ENCODE measurements around the gene PCDHB12.
"Not testable (repeated sequence)": the region's sequence is repeated elsewhere in the genome, so short reads cannot be mapped to it uniquely, and the experiment has no call there.

Gene PCDHB12

DNA sequence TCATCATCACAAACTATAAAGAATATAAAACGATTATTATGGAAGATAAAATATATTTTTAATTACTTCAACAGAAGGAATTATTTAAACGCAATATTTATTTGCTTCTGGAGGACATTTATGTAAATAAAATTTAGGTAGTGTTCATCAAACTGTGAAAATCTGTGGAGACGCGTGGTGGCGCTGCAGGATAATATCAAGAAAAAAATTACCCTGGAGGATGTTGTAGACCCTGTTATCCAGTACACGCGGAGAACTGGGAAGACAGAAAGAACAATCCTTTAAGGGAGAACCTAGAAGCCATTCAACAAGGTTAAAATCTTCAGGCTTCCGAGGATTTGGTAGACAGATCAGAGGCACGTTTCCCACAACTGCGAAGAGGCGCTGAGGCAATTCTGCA is at the start of gene PCDHB12:
Gene PCDHB12, plus strand, starts transcription at position 242 of the 400 bp plus-strand sequence. CDS start 189 bp downstream, outside the sequence.
- no peak for DNase-seq (ENCODE audit: low spot score)

DNA sequence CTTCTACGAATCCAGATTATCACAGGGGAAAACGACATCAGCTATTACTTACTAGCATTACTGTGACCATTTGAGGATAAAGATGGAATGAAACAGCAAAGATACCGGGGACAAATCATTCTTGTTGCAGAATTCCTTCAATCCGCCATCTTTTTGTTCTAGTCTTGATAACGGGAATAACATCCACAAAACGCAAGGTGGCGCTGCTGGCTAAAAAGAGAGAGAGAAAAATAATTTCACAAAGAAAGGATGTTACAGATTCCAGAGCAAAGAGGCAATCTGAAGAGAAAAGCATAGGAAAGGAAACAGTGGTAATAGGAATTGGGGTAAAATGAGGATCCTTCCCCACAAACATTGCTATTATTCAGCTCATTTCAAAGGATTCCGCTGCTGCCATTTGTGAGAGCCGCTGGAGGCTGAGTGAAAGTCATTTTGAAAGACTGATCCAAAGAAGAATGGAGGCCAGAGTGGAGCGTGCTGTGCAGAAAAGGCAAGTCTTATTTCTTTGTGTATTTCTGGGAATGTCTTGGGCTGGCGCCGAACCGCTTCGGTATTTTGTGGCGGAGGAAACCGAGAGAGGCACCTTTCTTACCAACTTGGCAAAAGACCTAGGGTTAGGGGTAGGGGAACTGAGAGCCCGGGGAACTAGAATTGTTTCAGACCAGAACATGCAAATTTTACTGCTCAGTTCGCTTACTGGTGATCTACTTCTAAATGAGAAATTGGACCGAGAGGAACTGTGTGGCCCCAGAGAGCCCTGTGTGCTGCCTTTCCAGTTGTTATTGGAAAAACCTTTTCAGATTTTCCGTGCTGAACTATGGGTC is 35.9 kb upstream of the PCDHB12 start, which contains the start of gene PCDHB7:
Gene PCDHB7, plus strand, starts transcription at position 264 of the 824 bp plus-strand sequence. Its CDS starts 192 bp downstream, at position 456.
- DNase-seq (ENCODE audit: low spot score) = no peak

DNA sequence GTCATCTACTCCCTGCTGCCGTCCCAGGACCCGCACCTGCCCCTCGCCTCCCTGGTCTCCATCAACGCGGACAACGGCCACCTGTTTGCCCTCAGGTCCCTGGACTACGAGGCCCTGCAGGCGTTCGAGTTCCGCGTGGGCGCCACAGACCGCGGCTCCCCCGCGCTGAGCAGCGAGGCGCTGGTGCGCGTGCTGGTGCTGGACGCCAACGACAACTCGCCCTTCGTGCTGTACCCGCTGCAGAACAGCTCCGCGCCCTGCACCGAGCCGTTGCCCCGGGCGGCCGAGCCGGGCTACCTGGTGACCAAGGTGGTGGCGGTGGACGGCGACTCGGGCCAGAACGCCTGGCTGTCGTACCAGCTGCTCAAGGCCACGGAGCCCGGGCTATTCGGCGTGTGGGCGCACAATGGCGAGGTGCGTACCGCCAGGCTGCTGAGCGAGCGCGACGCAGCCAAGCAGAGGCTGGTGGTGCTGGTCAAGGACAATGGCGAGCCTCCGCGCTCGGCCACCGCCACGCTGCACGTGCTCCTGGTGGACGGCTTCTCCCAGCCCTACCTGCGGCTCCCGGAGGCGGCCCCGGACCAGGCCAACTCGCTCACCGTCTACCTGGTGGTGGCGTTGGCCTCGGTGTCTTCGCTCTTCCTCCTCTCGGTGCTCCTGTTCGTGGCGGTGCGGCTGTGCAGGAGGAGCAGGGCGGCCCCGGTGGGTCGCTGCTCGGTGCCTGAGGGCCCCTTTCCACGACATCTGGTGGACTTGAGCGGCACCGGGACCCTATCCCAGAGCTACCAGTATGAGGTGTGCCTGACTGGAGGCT is 34.0 kb upstream of the PCDHB12 start:
- not testable (repeated sequence) for DNase-seq (ENCODE audit: low spot score)

DNA sequence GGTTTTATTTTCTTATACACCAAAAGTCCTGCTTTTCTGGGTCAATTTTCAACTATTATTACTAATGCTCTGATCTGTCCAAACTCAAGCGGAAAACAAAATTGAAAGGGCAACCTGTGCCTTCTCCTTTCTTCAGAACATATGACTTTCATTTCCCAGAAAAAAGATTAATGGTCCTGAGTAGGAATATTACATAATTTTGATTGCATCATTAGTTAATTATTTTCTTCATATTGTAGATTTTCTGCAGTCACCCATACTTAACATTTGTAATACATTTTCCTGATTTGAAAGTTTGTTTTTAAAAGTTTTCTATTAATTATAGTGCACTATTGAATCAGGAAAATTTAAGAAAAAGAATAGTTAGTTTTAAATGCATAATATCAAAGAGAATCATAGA is 32.6 kb upstream of the PCDHB12 start:
- DNase-seq (ENCODE audit: low spot score) = no peak

DNA sequence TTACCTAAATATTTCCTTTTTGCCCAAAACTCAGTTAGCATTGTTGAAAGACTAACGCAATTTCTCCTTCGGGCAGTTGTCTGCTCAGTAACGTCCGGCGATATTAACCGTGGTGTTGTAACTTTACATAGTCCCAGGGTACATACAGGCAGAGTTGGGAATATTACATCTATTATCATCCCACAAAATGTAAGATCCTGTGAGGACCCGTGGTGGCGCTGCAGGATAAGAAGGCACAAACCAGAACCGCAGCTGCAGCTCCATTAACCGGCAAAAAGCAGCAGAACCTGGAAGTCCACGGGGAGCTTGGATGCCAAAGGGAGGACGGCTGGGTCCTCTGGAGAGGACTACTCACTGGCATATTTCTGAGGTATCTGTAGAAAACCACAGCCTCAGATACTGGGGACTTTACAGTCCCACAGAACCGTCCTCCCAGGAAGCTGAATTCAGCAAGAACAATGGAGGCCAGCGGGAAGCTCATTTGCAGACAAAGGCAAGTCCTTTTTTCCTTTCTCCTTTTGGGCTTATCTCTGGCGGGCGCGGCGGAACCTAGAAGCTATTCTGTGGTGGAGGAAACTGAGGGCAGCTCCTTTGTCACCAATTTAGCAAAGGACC is 30.8 kb upstream of the PCDHB12 start, which contains the start of gene PCDHB8:
Gene PCDHB8, plus strand, starts transcription at position 214 of the 615 bp plus-strand sequence. Its CDS starts 245 bp downstream, at position 459.
- not testable (repeated sequence) for DNase-seq (ENCODE audit: low spot score)

DNA sequence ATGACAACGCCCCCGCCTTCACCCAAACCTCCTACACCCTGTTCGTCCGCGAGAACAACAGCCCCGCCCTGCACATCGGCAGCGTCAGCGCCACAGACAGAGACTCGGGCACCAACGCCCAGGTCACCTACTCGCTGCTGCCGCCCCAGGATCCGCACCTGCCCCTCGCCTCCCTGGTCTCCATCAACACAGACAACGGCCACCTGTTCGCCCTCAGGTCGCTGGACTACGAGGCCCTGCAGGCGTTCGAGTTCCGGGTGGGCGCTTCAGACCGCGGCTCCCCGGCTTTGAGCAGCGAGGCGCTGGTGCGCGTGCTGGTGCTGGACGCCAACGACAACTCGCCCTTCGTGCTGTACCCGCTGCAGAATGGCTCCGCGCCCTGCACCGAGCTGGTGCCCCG is 29.1 kb upstream of the PCDHB12 start:
- DNase-seq (ENCODE audit: low spot score) = not testable (repeated sequence)

DNA sequence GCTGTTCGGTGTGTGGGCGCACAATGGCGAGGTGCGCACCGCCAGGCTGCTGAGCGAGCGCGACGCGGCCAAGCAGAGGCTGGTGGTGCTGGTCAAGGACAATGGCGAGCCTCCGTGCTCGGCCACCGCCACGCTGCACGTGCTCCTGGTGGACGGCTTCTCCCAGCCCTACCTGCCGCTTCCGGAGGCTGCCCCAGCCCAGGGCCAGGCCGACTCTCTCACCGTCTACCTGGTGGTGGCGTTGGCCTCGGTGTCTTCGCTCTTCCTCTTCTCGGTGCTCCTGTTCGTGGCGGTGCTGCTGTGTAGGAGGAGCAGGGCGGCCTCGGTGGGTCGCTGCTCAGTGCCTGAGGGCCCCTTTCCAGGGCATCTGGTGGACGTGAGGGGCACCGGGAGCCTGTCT is 28.6 kb upstream of the PCDHB12 start:
- not testable (repeated sequence) for DNase-seq (ENCODE audit: low spot score)

DNA sequence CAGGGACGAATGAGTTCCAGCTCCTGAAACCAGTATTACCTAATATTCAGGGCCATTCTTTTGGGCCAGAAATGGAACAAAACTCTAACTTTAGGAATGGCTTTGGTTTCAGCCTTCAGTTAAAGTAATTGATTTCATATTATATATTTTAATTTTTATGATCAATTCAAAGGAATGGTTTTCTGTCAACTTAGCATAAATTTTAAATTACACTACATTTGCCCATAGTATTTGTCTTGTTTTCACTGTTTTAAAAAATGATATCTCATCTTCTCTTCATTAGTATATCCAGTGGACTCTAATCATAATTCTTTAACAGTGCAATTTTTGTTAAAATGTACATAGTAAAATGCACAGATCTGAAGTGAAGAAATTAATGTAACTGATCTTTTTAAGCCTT is 28.2 kb upstream of the PCDHB12 start:
- DNase-seq (ENCODE audit: low spot score) = no peak

DNA sequence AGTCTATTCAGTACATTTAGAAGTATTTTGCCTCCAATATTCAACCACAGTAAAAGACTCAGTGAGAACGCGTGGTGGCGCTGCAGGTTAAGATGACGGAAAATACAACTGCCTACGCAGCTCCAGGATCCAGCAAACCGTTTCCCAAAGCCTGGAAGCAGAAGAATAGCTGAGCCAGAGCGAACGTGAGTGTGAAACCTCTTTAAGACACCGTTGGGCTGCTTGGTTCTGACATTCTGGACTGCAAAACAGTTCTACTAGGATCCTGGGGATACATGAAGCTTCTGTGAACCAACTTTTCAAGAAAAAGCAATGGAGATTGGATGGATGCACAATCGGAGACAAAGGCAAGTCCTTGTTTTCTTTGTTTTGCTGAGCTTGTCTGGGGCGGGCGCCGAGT is 26.3 kb upstream of the PCDHB12 start, which contains the start of gene PCDHB16:
Gene PCDHB16, plus strand, starts transcription at position 140 of the 400 bp plus-strand sequence. Its CDS starts 173 bp downstream, at position 313.
- no peak for DNase-seq (ENCODE audit: low spot score)

DNA sequence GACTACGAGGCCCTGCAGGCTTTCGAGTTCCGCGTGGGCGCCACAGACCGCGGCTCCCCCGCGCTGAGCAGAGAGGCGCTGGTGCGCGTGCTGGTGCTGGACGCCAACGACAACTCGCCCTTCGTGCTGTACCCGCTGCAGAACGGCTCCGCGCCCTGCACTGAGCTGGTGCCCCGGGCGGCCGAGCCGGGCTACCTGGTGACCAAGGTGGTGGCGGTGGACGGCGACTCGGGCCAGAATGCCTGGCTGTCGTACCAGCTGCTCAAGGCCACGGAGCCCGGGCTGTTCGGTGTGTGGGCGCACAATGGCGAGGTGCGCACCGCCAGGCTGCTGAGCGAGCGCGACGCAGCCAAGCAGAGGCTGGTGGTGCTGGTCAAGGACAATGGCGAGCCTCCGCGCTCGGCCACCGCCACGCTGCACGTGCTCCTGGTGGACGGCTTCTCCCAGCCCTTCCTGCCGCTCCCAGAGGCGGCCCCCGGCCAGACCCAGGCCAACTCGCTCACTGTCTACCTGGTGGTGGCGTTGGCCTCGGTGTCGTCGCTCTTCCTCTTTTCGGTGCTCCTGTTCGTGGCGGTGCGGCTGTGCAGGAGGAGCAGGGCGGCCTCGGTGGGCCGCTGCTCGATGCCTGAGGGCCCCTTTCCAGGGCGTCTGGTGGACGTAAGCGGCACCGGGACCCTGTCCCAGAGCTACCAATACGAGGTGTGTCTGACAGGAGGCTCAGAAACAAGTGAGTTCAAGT is 24.2 kb upstream of the PCDHB12 start:
- DNase-seq (ENCODE audit: low spot score) = not testable (repeated sequence)

DNA sequence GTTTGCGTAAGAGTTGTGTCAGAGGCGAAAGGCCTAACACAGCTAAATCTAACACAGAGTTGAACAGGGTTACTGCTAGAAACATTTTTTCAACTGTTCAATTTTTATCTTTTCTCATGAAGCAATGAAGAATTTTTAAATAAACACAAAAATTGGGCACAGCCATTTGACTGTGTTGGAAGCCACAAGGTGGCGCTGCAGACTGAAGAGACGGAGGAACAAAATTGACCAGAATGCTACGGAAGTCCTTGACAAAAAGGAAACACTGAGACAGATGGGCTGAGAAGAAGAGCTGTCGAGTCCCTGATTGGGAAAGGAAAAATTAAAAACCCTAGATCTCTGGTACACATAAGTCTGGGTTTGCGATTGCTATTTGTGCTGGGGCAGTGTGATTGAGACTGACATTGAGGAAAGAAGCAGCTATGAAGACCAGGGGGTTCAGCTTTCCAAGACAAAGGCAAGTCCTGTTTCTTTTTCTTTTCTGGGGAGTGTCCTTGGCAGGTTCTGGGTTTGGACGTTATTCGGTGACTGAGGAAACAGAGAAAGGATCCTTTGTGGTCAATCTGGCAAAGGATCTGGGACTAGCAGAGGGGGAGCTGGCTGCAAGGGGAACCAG is 21.5 kb upstream of the PCDHB12 start, which contains the start of gene PCDHB9:
Gene PCDHB9, plus strand, starts transcription at position 265 of the 616 bp plus-strand sequence. Its CDS starts 158 bp downstream, at position 423.
- DNase-seq (ENCODE audit: low spot score) = no peak

DNA sequence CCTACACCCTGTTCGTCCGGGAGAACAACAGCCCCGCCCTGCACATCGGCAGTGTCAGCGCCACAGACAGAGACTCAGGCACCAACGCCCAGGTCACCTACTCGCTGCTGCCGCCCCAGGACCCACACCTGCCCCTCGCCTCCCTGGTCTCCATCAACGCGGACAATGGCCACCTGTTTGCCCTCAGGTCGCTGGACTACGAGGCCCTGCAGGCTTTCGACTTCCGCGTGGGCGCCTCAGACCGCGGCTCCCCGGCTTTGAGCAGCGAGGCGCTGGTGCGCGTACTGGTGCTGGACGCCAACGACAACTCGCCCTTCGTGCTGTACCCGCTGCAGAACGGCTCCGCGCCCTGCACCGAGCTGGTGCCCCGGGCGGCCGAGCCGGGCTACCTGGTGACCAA is 19.8 kb upstream of the PCDHB12 start:
- DNase-seq (ENCODE audit: low spot score) = not testable (repeated sequence)

DNA sequence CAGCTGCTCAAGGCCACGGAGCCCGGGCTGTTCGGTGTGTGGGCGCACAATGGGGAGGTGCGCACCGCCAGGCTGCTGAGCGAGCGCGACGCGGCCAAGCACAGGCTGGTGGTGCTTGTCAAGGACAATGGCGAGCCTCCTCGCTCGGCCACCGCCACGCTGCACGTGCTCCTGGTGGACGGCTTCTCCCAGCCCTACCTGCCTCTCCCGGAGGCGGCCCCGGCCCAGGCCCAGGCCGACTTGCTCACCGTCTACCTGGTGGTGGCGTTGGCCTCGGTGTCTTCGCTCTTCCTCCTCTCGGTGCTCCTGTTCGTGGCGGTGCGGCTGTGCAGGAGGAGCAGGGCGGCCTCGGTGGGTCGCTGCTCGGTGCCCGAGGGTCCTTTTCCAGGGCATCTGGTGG is 19.4 kb upstream of the PCDHB12 start:
- not testable (repeated sequence) for DNase-seq (ENCODE audit: low spot score)

DNA sequence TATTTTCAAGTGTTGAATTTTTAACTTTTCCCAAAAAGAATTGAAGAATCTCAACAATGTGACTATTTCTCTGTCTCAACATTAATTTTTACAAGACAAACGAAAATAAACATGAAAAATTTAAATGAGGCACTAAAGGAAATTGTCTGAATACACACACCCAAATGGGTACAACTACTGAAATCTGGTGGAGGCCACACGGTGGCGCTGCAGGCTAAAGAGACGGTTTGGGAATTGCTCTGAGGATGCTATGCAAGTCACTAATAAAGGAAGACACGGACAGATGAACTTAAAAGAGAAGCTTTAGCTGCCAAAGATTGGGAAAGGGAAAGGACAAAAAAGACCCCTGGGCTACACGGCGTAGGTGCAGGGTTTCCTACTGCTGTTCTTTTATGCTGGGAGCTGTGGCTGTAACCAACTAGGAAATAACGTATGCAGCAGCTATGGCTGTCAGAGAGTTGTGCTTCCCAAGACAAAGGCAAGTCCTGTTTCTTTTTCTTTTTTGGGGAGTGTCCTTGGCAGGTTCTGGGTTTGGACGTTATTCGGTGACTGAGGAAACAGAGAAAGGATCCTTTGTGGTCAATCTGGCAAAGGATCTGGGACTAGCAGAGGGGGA is 16.3 kb upstream of the PCDHB12 start, which contains the start of gene PCDHB10:
Gene PCDHB10, plus strand, starts transcription at position 244 of the 616 bp plus-strand sequence. Its CDS starts 200 bp downstream, at position 444.
- no peak for DNase-seq (ENCODE audit: low spot score)

DNA sequence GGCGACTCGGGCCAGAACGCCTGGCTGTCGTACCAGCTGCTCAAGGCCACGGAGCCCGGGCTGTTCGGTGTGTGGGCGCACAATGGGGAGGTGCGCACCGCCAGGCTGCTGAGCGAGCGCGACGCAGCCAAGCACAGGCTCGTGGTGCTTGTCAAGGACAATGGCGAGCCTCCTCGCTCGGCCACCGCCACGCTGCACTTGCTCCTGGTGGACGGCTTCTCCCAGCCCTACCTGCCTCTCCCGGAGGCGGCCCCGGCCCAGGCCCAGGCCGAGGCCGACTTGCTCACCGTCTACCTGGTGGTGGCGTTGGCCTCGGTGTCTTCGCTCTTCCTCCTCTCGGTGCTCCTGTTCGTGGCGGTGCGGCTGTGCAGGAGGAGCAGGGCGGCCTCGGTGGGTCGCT is 14.2 kb upstream of the PCDHB12 start:
- DNase-seq (ENCODE audit: low spot score) = not testable (repeated sequence)

DNA sequence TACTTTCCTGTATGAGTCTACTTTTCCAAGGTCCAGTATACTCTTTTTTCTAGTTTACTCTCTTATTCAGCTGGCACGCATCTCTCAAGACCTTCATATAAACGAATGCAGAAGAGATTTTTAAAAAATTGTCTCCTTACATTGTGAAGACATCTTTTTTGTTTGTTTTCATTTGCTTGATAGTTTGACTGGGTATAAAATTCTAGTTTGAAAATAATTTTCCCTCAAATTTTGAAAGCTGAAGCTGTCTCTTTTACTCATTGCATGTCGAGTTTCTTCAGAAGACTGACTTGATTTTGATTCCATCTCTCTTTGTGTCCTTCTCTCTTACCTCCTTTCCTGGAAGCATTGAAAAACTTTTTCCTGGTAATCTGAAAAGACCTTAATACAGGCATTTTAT is 12.2 kb upstream of the PCDHB12 start:
- no peak for DNase-seq (ENCODE audit: low spot score)

DNA sequence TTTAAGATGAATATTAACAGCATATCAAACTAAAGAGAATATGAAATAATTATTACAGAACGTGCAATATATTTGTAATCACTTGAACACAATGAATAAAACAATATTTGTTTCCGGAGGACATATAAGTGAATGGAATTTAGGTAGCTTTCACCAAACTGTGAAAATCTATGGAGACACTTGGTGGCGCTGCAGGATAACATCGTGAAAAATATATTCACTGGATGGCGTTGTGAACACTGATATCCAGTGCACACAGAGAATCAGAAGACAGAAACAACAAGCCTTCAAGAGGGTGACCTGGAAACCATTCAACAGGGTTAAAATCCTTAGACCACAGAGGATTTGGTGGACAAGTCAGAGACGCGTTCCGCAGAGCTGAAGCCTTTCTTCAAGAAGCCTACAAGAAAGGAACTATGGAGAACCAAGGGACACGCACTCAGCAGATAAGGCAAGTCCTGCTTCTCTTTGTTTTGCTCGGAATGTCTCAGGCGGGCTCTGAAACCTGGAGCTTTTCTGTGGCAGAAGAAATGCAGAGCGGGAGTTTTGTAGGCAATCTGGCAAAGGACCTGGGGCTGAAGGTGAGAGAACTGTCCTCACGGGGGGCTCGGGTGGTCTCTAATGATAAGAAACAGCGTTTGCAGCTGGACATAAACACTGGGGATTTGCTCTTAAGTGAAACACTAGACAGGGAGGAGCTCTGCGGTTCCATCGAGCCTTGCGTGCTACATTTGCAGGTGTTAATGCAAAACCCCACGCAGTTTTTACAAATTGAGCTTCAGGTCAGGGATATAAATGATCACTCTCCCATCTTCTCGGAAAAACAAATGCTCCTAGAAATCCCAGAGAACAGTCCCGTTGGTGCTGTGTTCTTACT is 8.9 kb upstream of the PCDHB12 start, which contains the start of gene PCDHB11:
Gene PCDHB11, plus strand, starts transcription at position 269 of the 877 bp plus-strand sequence. Its CDS starts 148 bp downstream, at position 417.
- no peak for DNase-seq (ENCODE audit: low spot score)

DNA sequence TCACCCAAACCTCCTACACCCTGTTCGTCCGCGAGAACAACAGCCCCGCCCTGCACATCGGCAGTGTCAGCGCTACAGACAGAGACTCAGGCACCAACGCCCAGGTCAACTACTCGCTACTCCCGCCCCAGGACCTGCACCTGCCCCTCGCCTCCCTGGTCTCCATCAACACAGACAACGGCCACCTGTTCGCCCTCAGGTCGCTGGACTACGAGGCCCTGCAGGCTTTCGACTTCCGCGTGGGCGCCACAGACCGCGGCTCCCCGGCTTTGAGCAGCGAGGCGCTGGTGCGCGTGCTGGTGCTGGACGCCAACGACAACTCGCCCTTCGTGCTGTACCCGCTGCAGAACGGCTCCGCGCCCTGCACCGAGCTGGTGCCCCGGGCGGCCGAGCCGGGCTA is 7.4 kb upstream of the PCDHB12 start:
- not testable (repeated sequence) for DNase-seq (ENCODE audit: low spot score)

DNA sequence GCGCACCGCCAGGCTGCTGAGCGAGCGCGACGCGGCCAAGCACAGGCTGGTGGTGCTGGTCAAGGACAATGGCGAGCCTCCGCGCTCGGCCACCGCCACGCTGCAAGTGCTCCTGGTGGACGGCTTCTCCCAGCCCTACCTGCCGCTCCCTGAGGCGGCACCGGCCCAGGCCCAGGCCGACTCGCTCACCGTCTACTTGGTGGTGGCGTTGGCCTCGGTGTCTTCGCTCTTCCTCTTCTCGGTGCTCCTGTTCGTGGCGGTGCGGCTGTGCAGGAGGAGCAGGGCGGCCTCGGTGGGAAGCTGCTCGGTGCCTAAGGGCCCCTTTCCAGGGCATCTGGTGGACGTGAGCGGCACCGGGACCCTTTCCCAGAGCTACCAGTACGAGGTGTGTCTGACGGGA is 6.9 kb upstream of the PCDHB12 start:
- not testable (repeated sequence) for DNase-seq (ENCODE audit: low spot score)

Data from left forelimb (tissue), 1 donor.